ENCODE results near the gene PRAMEF4.
"Not testable (repeated sequence)": the region's sequence is repeated elsewhere in the genome, so short reads cannot be mapped to it uniquely, and the experiment has no call there.

DNA sequence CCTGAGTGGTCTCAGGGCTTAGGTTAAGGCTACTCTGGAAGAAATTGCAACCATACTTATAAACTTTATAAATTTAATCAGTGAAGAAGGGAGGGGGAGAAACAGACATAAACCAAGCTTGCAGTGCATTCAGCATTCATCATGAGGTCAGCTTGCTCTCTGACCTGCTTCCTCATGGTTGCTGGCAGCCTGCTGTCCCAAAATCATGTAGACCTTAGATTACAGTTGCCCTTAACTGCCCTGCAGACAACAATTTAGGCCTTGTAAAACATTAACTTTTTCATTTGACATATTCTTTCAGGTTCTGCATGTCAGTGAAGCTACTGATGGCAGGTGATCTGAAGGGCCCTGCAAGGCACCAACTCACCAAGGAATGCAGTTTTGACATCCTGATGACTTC, 13.2 kb upstream of the PRAMEF4 start:
- TF ChIP-seq EZH2 (IDR thresholded peaks at IDR 0.05; ENCODE audit: borderline replicate concordance, low read depth, low read length, poor library complexity, severe bottlenecking), result not testable (repeated sequence)
- TF ChIP-seq, protein P1, sequence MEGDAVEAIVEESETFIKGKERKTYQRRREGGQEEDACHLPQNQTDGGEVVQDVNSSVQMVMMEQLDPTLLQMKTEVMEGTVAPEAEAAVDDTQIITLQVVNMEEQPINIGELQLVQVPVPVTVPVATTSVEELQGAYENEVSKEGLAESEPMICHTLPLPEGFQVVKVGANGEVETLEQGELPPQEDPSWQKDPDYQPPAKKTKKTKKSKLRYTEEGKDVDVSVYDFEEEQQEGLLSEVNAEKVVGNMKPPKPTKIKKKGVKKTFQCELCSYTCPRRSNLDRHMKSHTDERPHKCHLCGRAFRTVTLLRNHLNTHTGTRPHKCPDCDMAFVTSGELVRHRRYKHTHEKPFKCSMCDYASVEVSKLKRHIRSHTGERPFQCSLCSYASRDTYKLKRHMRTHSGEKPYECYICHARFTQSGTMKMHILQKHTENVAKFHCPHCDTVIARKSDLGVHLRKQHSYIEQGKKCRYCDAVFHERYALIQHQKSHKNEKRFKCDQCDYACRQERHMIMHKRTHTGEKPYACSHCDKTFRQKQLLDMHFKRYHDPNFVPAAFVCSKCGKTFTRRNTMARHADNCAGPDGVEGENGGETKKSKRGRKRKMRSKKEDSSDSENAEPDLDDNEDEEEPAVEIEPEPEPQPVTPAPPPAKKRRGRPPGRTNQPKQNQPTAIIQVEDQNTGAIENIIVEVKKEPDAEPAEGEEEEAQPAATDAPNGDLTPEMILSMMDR (conservative IDR thresholded peaks at IDR 0.05; ENCODE audit: low read depth, low read length), result not testable (repeated sequence)

Measured in A673 (cell line).